ENCODE measurements around the gene PROX1.

The PROX1 gene

GRCh38 chr1:213979751-213980586 lies 7.8 kb upstream of the PROX1 start:
- ATAC-seq = no peak

GRCh38 chr1:213980906-213981305 lies 6.9 kb upstream of the PROX1 start:
- no peak for ATAC-seq

GRCh38 chr1:213982289-213982671 lies 5.5 kb upstream of the PROX1 start:
- ATAC-seq = no peak

GRCh38 chr1:213982672-213983492 lies 4.9 kb upstream of the PROX1 start:
- ATAC-seq = no peak

GRCh38 chr1:213983493-213984386 lies 4.0 kb upstream of the PROX1 start:
- no peak for ATAC-seq

GRCh38 chr1:213984387-213985208 lies 3.2 kb upstream of the PROX1 start:
- ATAC-seq = no peak

GRCh38 chr1:213985209-213986019 lies 2.4 kb upstream of the PROX1 start:
- no peak for ATAC-seq

GRCh38 chr1:213986020-213986924 lies 1.5 kb upstream of the PROX1 start:
- ATAC-seq = no peak

GRCh38 chr1:213986925-213987250 lies 885 bp upstream of the PROX1 start:
- no peak for ATAC-seq

GRCh38 chr1:213987422-213987926 lies 299 bp upstream of the PROX1 start:
- ATAC-seq = peak in 1 of 2 donors; percentile 56

GRCh38 chr1:213988507-213989001 lies 781 bp downstream of the PROX1 start:
- ATAC-seq = no peak

GRCh38 chr1:213989002-213989855 lies 1.5 kb downstream of the PROX1 start:
- ATAC-seq = no peak

GRCh38 chr1:213993929-213994328 lies 6.2 kb downstream of the PROX1 start:
- no peak for ATAC-seq

- no peak for ATAC-seq
These were observed 7.1 kb downstream of the PROX1 start for GRCh38 chr1:213994888-213995287.

- no peak for ATAC-seq
These were observed 7.8 kb downstream of the PROX1 start for GRCh38 chr1:213995603-213996002.

GRCh38 chr1:213996320-213997037 lies 8.7 kb downstream of the PROX1 start:
- ATAC-seq = no peak

GRCh38 chr1:213997038-213997771 lies 9.4 kb downstream of the PROX1 start:
- no peak for ATAC-seq

All from activated CD4-positive, CD25-positive, alpha-beta regulatory T cell treated with anti-CD3 and anti-CD28 coated beads, Interleukin-2, amount 50 U/mL, for 24 hours (primary cell).